Activated CD8-positive, alpha-beta memory T cell treated with anti-CD3 and anti-CD28 coated beads for 4 hours (primary cell): ENCODE results near the gene WDR82.

Experiments used
- DNase-seq, 2 donors: peaks; one replicate each; pipeline ENCODE4 v3.0.0-alpha.2; 2020; ENCODE audit warnings: low read depth in 2 of 2

The WDR82 gene

DNA sequence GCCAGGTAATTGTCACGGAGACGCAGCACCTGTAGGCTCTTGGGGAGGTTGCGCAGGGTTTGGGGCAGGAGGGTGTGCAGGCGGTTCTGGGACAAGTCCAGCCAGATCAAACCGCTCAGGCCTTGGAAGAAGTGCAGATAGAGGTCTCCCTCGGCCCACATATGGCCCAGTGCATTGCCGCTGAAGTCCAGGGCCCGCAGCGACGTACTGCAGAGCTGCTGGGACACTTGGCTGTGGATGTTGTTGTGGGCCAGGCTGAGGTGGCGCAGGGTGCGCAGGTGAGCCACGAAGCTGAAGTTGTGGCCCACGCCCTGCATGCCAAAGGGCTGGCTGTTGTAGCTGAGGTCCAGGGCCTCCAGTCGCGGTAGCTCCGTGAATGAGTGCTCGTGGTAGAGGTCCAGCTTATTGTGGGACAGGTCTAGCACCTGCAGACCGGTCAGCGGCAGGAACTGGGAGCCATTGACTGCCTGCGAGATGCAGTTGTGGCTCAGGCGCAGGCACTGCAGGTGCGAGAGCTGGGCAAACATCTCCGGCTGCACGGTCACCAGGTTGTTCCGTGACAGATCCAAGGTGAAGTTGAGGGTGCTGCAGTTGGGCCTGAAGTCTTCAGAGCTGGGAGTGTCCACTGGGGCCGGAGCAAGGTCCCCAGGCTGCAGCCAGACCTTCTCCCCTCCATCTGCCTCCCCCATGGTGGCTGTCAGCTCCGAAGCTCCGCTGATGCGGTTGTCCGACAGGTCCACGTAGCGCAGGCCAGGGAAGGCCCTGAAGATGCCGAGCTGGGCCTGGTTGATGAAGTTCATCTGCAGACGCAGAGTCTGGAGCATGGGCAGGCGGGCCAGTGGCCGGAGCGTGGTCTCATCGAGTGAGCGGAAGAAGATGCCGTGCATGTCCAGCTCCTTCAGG lies 55.9 kb downstream of the WDR82 start:
- no peak for DNase-seq

DNA sequence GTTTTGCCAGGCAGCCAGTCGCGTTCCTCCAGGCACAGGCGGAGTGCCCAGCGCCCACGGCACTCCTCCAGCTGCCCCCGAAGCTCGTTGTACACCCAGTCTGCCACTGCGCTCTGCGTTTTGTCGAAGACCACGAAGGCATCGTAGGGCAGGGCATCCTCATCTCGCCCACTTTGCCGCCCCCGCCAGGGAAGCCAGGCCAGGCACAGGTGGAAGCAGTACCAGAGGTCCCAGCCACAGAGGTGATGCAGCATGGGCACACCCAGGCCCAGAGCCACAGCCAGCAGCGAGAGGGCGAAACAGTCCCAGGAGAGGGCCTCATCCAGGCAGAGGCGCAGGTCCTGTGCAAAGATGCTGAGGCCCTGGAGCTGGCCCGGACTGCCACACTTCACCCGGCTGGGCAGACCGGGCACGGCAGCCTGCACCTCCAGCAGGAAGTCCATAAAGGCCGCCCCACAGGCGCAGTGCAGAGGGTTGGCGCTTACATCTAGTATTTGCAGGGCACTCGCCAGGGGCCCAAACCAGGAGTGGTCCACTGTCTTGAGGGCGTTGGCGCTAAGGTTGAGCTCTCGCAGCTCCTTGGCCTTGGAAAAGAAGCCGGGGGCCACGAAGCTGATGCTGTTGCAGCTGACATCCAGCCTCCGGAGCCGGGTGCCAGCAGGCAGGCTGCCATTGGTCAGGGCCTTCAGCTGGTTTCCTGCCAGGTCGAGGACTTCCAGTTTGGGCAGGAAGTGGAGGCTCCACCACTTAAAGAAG lies 56.7 kb downstream of the WDR82 start:
- DNase-seq, result no peak

- DNase-seq, result no peak
Measured at GRCh38 chr3:52221141-52221562, 57.3 kb downstream of the WDR82 start.

- DNase-seq, result peak; percentile 74 to 76
Measured at GRCh38 chr3:52220380-52221026, 57.9 kb downstream of the WDR82 start.

DNA sequence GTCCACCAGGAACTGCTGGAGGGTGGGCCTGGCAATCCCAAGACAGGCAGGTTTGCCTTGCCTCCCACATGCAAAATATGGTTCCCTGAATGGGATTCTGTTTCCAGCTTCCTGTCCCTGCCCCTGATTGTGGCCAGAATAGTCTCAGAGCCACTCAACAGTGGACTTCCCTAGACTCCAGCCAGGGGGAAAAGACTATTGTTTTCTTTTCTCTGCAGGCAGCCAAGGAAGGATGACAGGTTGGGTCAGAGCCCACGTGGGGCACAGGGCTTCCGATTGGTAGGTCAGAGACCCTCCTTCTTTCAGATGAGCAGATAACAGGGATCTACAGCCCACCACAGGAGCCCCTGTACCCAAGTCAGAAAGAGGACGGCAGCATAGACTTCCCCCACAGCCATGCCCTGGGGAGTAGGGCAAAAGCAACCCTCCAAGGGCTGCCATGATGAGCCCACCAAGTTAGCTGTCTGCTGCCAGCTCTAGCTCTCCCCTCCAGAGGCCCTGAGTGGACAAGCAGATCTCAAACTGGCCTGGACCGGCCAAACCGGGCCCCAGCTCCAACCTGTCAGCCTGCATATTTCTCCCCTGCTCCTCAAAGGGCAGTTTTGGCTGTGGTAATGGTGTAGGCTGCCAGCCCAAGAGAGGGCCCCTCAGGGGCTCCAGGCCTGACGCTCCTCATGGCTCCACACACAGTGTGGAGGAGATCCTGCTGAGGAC lies 59.4 kb downstream of the WDR82 start:
- no peak for DNase-seq

GRCh38 chr3:52218454-52218853 lies 60.0 kb downstream of the WDR82 start:
- DNase-seq, result no peak

DNA sequence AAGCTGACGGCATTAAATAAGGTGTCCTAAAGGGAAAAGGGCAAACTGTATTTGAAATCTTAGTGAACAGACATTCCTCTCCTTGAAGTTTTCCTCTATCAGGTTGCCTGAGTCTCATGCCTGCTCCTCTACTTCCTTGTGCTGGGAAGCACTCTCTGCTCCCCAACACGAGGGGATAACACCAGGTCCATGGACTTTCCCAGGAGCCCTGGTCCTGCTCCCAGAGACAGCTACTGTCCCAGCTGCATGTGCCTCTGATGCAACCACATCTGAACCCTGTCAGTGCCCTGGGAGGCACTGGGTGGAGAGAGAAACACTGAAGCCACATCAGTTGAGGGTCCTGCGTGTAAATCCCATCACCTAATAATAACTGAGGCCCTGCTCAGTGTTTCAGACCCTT lies 60.4 kb downstream of the WDR82 start:
- no peak for DNase-seq

DNA sequence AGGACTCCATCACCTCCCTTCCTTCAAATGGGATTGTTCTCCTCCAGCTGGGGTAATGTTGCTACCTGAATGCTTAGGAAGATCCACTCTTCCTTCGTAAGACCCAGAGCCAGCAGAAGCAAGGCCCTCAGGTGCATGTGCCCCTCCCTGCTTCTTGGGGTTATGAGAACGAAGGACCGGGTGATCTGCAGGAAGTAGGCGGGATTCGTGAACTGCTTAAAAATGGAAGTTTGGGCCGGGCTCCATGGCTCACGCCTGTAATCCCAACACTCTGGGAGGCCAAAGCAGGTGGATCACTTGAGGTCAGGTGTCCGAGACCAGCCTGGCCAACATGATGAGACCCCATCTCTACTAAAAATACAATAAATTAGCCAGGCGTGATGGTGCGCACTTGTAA lies 61.0 kb downstream of the WDR82 start:
- no peak for DNase-seq

- peak in 1 of 2 donors; percentile 45 for DNase-seq
Measured at GRCh38 chr3:52216585-52217408, 61.7 kb downstream of the WDR82 start.

- no peak for DNase-seq
Measured at GRCh38 chr3:52215351-52215750, 63.1 kb downstream of the WDR82 start.

GRCh38 chr3:52213901-52214300 lies 64.5 kb downstream of the WDR82 start:
- no peak for DNase-seq

GRCh38 chr3:52213005-52213404 lies 65.4 kb downstream of the WDR82 start:
- no peak for DNase-seq

GRCh38 chr3:52211268-52211891 lies 67.1 kb downstream of the WDR82 start:
- DNase-seq, result no peak

GRCh38 chr3:52210550-52211046 lies 67.9 kb downstream of the WDR82 start:
- no peak for DNase-seq

DNA sequence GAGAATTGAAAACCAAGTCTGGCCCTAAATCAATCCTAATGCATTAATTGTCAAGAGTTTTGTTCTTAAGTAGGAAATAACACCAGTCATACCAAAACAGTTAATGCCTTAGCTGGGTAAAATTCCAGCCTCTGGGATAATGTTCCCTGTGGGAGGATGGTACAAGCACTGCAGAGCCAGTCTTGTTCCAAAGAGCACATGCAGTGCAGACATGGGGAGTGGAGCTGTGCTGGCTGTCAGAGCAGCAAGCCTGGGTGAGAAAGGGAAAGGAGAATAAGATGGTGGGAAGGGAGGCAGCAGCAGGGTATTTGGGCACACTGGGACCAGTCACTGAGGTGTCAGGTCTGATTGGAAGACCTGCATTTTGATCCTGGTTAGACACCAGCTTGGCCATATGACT lies 68.4 kb downstream of the WDR82 start:
- DNase-seq, result no peak

GRCh38 chr3:52208556-52208955 lies 69.9 kb downstream of the WDR82 start:
- DNase-seq, result no peak

DNA sequence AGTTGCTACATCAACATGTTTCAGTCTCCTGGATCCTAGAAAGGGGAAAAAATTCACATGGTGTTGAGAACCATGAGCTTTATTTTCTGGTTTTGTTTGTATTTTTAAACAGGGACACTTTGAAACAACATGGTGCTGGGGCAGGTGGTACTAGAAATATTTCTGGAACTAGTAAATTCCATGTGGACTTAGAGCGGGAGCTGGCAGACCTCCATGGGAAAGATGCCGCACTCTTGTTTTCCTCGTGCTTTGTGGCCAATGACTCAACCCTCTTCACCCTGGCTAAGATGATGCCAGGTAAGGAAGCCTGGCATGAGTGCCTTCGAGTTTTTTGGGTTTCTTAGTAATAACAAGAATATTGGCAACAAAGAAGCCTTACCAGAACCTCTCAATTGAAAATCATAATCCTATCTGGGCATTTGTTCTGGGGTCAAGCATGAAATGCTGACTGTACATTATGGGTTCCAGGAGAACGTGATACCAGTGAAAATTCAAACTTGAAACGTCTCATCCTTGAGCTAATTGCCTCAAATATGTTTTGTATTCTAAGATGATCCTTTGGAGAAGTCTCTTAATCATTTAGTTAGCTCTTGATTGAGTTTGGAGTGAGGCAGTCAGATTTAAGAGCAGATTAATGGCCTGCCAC lies 72.6 kb downstream of the WDR82 start:
- DNase-seq, result no peak
